SK-N-MC (cell line): ENCODE measurements around the gene SRP14.

ENCODE experiments used
- EZH2 ChIP-seq: fragments of 200-600 bp; sonication (generic); IDR thresholded peaks from one replicate; pipeline ENCODE4 v1.6.1; 2017; ENCODE audit warnings: antibody characterized with exemption
- POLR2AphosphoS5 ChIP-seq: IDR thresholded peaks from 2 replicates; pipeline ENCODE4 v1.6.1; 2012; ENCODE audit warnings: mild to moderate bottlenecking, low read depth, low read length, borderline replicate concordance

- TF ChIP-seq EZH2 (no peak), POLR2AphosphoS5 (no peak)
Measured at GRCh38 chr15:40006646-40007045, 32.3 kb downstream of the SRP14 start.
